PC-3 (cell line): ENCODE measurements around the gene KYNU. TPM values are rescaled to one million over a fixed set of nuclear protein-coding genes. Genes with fewer than 3 reads are reported as not detected.

Source experiments
- ATAC-seq: fragments of 200-7000 bp; cut with Tn5 transposase; 2 replicates; pipeline ENCODE4 v1.9.1; 2020; ENCODE audit warnings: mild to moderate bottlenecking, moderate library complexity
- BruUV-seq: library from RNA; stranded (reverse); fragments of 400-500 nt; replicated peaks from 2 replicates; lab custom pipeline; 2021; lab: Mats Ljungman, UMichigan
- CTCF ChIA-PET: fragments of 300-600 bp; sonication (Branson Sonifier 250); formaldehyde crosslinking; loops from one replicate; lab custom pipeline; 2022; ENCODE audit warnings: antibody characterized with exemption; lab: Charles Lee
- POLR2A ChIA-PET: fragments of 300-600 bp; sonication (Branson Sonifier 250); formaldehyde crosslinking; loops from one replicate; lab custom pipeline; 2022; ENCODE audit warnings: antibody characterized with exemption; ENCODE audit not compliant: unreplicated experiment; lab: Charles Lee
- DNase-seq: peaks from one replicate; pipeline ENCODE4 v3.0.0-alpha.2; 2015
- H2AFZ ChIP-seq: fragments of 300-600 bp; sonication (generic); 2 replicates; pipeline ENCODE4 v1.6.0; 2016; ENCODE audit warnings: antibody characterized with exemption, low read length
- H3F3A ChIP-seq: fragments of 300-600 bp; sonication (generic); one replicate; pipeline ENCODE4 v1.6.0; 2017; ENCODE audit warnings: antibody characterized with exemption, low read length, control low read depth, mild to moderate bottlenecking; ENCODE audit not compliant: unreplicated experiment
- H3K27ac ChIP-seq: fragments of 300-600 bp; sonication (generic); 2 replicates; pipeline ENCODE4 v1.5.1; 2016; ENCODE audit warnings: mild to moderate bottlenecking, low read length
- H3K27me3 ChIP-seq: fragments of 300-600 bp; sonication (generic); 2 replicates; pipeline ENCODE4 v1.6.1; 2016; ENCODE audit warnings: low read length, mixed read lengths
- H3K36me3 ChIP-seq: fragments of 300-600 bp; sonication (generic); 2 replicates; pipeline ENCODE4 v1.6.1; 2016; ENCODE audit warnings: low read depth, mixed run types, low read length, mixed read lengths
- H3K4me1 ChIP-seq: fragments of 300-600 bp; sonication (generic); 2 replicates; pipeline ENCODE4 v1.5.1; 2016; ENCODE audit warnings: low read length; ENCODE audit not compliant: insufficient read depth
- H3K4me2 ChIP-seq: fragments of 300-600 bp; sonication (generic); 2 replicates; pipeline ENCODE4 v1.6.0; 2016; ENCODE audit warnings: low read length
- H3K4me3 ChIP-seq: fragments of 300-600 bp; sonication (generic); 2 replicates; pipeline ENCODE4 v1.5.1; 2016; ENCODE audit warnings: mild to moderate bottlenecking, low read length, mixed read lengths
- H3K79me2 ChIP-seq: fragments of 300-600 bp; sonication (generic); 2 replicates; pipeline ENCODE4 v1.6.1; 2017; ENCODE audit warnings: low read length, mixed read lengths
- H3K9ac ChIP-seq: fragments of 300-600 bp; sonication (generic); 2 replicates; pipeline ENCODE4 v1.6.0; 2016; ENCODE audit warnings: mild to moderate bottlenecking, low read length
- H3K9me2 ChIP-seq: fragments of 300-600 bp; sonication (generic); replicated peaks from 2 replicates; pipeline ENCODE4 v1.6.1; 2016; ENCODE audit warnings: mixed run types, low read length, mixed read lengths
- H3K9me3 ChIP-seq: fragments of 300-600 bp; sonication (generic); 2 replicates; pipeline ENCODE4 v1.6.1; 2016; ENCODE audit warnings: low read length, mixed read lengths
- H4K20me1 ChIP-seq: fragments of 300-600 bp; sonication (generic); 2 replicates; pipeline ENCODE4 v1.6.1; 2016; ENCODE audit warnings: low read length, mixed read lengths
- EZH2 ChIP-seq: fragments of 300-600 bp; sonication (generic); IDR thresholded peaks from one replicate; pipeline ENCODE4 v1.6.1; 2017; ENCODE audit warnings: antibody characterized with exemption, mild to moderate bottlenecking, low read length; ENCODE audit not compliant: unreplicated experiment
- EZH2phosphoT487 ChIP-seq: fragments of 300-600 bp; sonication (generic); IDR thresholded peaks from 2 replicates; pipeline ENCODE4 v1.6.1; 2018; ENCODE audit warnings: mild to moderate bottlenecking, antibody characterized with exemption, low read length, borderline replicate concordance
- intact Hi-C: fragments of 100-400 bp; cut with micrococcal nuclease; formaldehyde crosslinking; loops from 2 replicates; pipeline ENCODE4 v1.9.0; 2023
- total RNA-seq: library from RNA; depleted of rRNA; stranded (reverse); fragments of >200 nt; gene quantifications from 2 replicates; pipeline ENCODE4 v1.2.3, GENCODE V29; 2014
- TF ChIP-seq, protein P1 (sequence below): fragments of 300-600 bp; sonication (generic); conservative IDR thresholded peaks from 2 replicates; pipeline ENCODE4 v1.5.1; 2017; ENCODE audit warnings: antibody characterized with exemption, low read depth, mild to moderate bottlenecking, low read length

The KYNU gene
- total RNA-seq, 1 experiment from 2014 or later: 2.3 TPM

DNA sequence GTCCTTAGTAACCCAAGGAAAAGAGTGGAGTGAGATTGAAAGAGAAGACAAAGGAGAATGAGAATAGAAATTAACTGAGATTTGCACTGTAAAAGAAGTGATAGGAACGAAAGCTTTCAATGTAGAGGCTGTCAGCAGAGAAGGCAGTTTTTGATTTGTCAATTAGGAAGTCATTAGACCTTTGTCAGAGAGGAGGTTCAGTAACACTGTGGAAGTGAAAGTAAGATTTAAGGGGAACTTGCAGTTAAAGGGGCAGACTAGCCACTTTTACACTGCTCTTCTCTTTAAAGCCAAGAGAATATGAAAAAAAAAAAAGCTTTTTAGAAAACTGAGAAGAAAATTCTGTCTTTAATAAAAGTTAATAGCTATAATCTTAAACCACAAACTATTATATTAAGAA lies 11.5 kb upstream of the KYNU start:
- CTCF ChIA-PET: no interaction called here
- POLR2A ChIA-PET: interaction anchor here (0.7 kb wide), 1 partner anchor 10 kb away, joined by 3 read pairs; no protein-coding TSS in a partner anchor
- H3K9ac ChIP-seq: no peak overlapping the region

DNA sequence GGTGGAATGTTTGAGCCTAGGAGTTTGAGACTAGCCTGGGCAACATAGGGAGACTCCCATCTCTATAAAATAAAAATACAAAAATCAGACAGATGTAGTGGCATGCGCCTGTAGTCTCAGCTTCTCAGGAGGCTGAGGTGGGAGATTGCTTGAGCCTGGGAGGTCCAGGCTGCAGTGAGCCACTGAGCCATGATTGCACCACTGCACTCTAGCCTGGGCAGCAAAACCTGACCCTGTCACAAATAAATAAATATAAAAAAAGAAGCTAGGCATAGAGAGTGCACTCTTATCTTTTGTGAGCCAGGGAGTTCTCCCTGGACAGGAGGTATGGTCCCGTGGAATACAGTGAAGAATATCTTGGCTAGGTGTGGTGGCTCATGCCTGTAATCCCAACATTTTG lies 11.0 kb upstream of the KYNU start:
- Histone ChIP-seq H3K4me3 (no peak overlapping the region), H3K36me3 (no peaks in the 10 kb centered on the region), H3K9me3 (no peaks in the 10 kb centered on the region), H3K27ac (no peak overlapping the region), H3K79me2 (no peaks in the 10 kb centered on the region), H4K20me1 (no peaks in the 10 kb centered on the region), H3K9me2 (no peaks in the 10 kb centered on the region), H3K4me2 (no peak overlapping the region), H2AFZ (no peak overlapping the region), H3F3A (no peaks in the 10 kb centered on the region), H3K27me3 (no peaks in the 10 kb centered on the region), H3K9ac (no peak overlapping the region), H3K4me1 (peaks cover 24% of the 10 kb centered on the region)
- TF ChIP-seq, protein P1, sequence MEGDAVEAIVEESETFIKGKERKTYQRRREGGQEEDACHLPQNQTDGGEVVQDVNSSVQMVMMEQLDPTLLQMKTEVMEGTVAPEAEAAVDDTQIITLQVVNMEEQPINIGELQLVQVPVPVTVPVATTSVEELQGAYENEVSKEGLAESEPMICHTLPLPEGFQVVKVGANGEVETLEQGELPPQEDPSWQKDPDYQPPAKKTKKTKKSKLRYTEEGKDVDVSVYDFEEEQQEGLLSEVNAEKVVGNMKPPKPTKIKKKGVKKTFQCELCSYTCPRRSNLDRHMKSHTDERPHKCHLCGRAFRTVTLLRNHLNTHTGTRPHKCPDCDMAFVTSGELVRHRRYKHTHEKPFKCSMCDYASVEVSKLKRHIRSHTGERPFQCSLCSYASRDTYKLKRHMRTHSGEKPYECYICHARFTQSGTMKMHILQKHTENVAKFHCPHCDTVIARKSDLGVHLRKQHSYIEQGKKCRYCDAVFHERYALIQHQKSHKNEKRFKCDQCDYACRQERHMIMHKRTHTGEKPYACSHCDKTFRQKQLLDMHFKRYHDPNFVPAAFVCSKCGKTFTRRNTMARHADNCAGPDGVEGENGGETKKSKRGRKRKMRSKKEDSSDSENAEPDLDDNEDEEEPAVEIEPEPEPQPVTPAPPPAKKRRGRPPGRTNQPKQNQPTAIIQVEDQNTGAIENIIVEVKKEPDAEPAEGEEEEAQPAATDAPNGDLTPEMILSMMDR: no peak
- TF ChIP-seq EZH2 (no peak), EZH2phosphoT487 (no peak)
- DNase-seq (no peak), ATAC-seq (no peak)
- POLR2A ChIA-PET: interaction anchor here (0.7 kb wide), 2 partner anchors 10 to 52 kb away, joined by 3 read pairs; no protein-coding TSS in a partner anchor
- intact Hi-C loops: no loop called here
- no TSS peak for BruUV-seq
- CTCF ChIA-PET: no interaction called here

More for the DNA sequence above, 11.5 kb upstream of the KYNU start:
- no peak overlapping the region for H2AFZ ChIP-seq
- no peak overlapping the region for H3K4me3 ChIP-seq
- H3K27ac ChIP-seq: no peak overlapping the region
- peaks cover 24% of the 10 kb centered on the region for H3K4me1 ChIP-seq
- no peak for DNase-seq
- H3K36me3 ChIP-seq: no peaks in the 10 kb centered on the region
- no peaks in the 10 kb centered on the region for H3K9me2 ChIP-seq
- no peaks in the 10 kb centered on the region for H3K79me2 ChIP-seq
- TF ChIP-seq EZH2 (no peak), EZH2phosphoT487 (no peak)
- TF ChIP-seq, protein P1: no peak
- ATAC-seq: no peak
- H4K20me1 ChIP-seq: no peaks in the 10 kb centered on the region
- H3K4me2 ChIP-seq: no peak overlapping the region
- H3F3A ChIP-seq: no peaks in the 10 kb centered on the region
- no peaks in the 10 kb centered on the region for H3K9me3 ChIP-seq
- no TSS peak for BruUV-seq
- H3K27me3 ChIP-seq: no peaks in the 10 kb centered on the region
- intact Hi-C loops: no loop called here

DNA sequence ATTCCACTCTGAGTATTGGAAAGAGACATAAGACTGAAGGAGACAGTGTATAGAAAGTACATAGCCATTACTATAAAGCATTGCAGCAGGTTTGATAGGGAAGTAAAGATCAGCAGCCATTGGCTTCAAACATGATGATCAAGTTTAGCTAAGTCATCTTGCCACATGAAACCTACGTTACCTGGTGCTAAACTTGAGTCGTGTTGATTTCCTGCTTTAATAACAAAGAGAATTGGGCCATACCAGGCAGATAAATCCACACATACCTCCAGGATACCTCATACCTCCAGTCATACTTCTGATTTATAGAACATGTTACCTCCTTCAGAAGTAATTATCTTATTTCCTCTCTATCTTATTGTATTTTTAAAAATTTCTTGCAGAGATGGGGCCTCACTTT lies 10.3 kb upstream of the KYNU start:
- no TSS peak for BruUV-seq
- no peaks in the 10 kb centered on the region for H4K20me1 ChIP-seq
- H3K36me3 ChIP-seq: no peaks in the 10 kb centered on the region
- ATAC-seq (no peak), DNase-seq (peak; percentile 48)
- CTCF ChIA-PET: no interaction called here
- intact Hi-C loops: no loop called here
- no peaks in the 10 kb centered on the region for H3K9me3 ChIP-seq
- H2AFZ ChIP-seq: 0 out of 2 replicates have a peak overlapping the region, but pooled peaks have one; percentile 13
- no peaks in the 10 kb centered on the region for H3K79me2 ChIP-seq
- no peak overlapping the region for H3K4me3 ChIP-seq
- TF ChIP-seq, protein P1: no peak
- TF ChIP-seq EZH2 (no peak), EZH2phosphoT487 (no peak)
- no peaks in the 10 kb centered on the region for H3K27me3 ChIP-seq
- H3K9ac ChIP-seq: no peak overlapping the region
- POLR2A ChIA-PET: interaction anchor here (0.7 kb wide), 1 partner anchor 51 kb away, joined by 3 read pairs; no protein-coding TSS in a partner anchor
- no peaks in the 10 kb centered on the region for H3K9me2 ChIP-seq
- H3K4me1 ChIP-seq: peaks cover 24% of the 10 kb centered on the region
- peak overlapping the region; percentile 29 for H3K27ac ChIP-seq
- H3F3A ChIP-seq: no peaks in the 10 kb centered on the region
- H3K4me2 ChIP-seq: no peak overlapping the region
